Stimulated activated CD8-positive, alpha-beta memory T cell treated with anti-CD3 and anti-CD28 coated beads, Interleukin-15, amount 100 ng/mL, for 48 hours (primary cell): ENCODE results near the gene RASA4.
"Not testable (repeated sequence)": the region's sequence is repeated elsewhere in the genome, so short reads cannot be mapped to it uniquely, and the experiment has no call there.

Experiments
- DNase-seq, 2 donors: peaks; one replicate each; pipeline ENCODE4 v3.0.0-alpha.2; 2020; ENCODE audit warnings: low read depth in 2 of 2

The RASA4 gene

GRCh38 chr7:102606848-102607247, 9.7 kb downstream of the RASA4 start:
- not testable (repeated sequence) for DNase-seq

GRCh38 chr7:102604431-102605145, 12.0 kb downstream of the RASA4 start:
- not testable (repeated sequence) for DNase-seq

GRCh38 chr7:102602317-102602716, 14.2 kb downstream of the RASA4 start:
- not testable (repeated sequence) for DNase-seq

GRCh38 chr7:102599699-102600098, 16.9 kb downstream of the RASA4 start:
- DNase-seq, result not testable (repeated sequence)

GRCh38 chr7:102596036-102596435, 20.5 kb downstream of the RASA4 start:
- DNase-seq, result not testable (repeated sequence)

GRCh38 chr7:102593637-102594334, 22.8 kb downstream of the RASA4 start:
- DNase-seq, result not testable (repeated sequence)

GRCh38 chr7:102592477-102593019, 24.0 kb downstream of the RASA4 start:
- peak in 1 of 2 donors; percentile 10 for DNase-seq

GRCh38 chr7:102589857-102590256, 26.7 kb downstream of the RASA4 start:
- DNase-seq, result not testable (repeated sequence)

- DNase-seq, result not testable (repeated sequence)
These were observed 33.1 kb downstream of the RASA4 start for GRCh38 chr7:102583495-102583894.

GRCh38 chr7:102581722-102582121, 34.8 kb downstream of the RASA4 start:
- not testable (repeated sequence) for DNase-seq

GRCh38 chr7:102578486-102578885, 38.1 kb downstream of the RASA4 start:
- not testable (repeated sequence) for DNase-seq

GRCh38 chr7:102577315-102578240, 39.0 kb downstream of the RASA4 start:
- DNase-seq, result not testable (repeated sequence)

GRCh38 chr7:102576363-102576762, 40.2 kb downstream of the RASA4 start:
- DNase-seq, result not testable (repeated sequence)

GRCh38 chr7:102574607-102575006, 41.9 kb downstream of the RASA4 start:
- DNase-seq, result not testable (repeated sequence)

GRCh38 chr7:102572261-102573239, 44.0 kb downstream of the RASA4 start, which contains the start of gene POLR2J3:
Gene POLR2J3, minus strand, starts transcription at chr7:102572583. Its CDS starts 62 bp downstream, at chr7:102572521.
- DNase-seq, result peak; percentile 91 to 100

- DNase-seq, result not testable (repeated sequence)
These were observed 47.9 kb downstream of the RASA4 start for GRCh38 chr7:102568620-102569019.

GRCh38 chr7:102550808-102551422, 65.6 kb downstream of the RASA4 start, which contains the start of gene SPDYE2:
Gene SPDYE2, plus strand, starts transcription at chr7:102551226. Its CDS starts 2,030 bp downstream, at chr7:102553256.
- DNase-seq, result not testable (repeated sequence)

- not testable (repeated sequence) for DNase-seq
These were observed 70.2 kb downstream of the RASA4 start for GRCh38 chr7:102546353-102546752.

- DNase-seq, result not testable (repeated sequence)
These were observed 71.3 kb downstream of the RASA4 start for GRCh38 chr7:102545288-102545687.

- DNase-seq, result not testable (repeated sequence)
These were observed 72.2 kb downstream of the RASA4 start for GRCh38 chr7:102544372-102544771.
